ENCODE data around the gene ARID5B. TPM values are rescaled to one million over a fixed set of nuclear protein-coding genes. Genes with fewer than 3 reads are reported as not detected.
A peak's percentile ranks its signal among the peaks of the same experiment; 100 is the strongest.

Gene ARID5B
- total and polyA plus RNA-seq, 2 of the 4 experiments (the other 2 are of a cell fraction), result 41.0 to 125 TPM

DNA sequence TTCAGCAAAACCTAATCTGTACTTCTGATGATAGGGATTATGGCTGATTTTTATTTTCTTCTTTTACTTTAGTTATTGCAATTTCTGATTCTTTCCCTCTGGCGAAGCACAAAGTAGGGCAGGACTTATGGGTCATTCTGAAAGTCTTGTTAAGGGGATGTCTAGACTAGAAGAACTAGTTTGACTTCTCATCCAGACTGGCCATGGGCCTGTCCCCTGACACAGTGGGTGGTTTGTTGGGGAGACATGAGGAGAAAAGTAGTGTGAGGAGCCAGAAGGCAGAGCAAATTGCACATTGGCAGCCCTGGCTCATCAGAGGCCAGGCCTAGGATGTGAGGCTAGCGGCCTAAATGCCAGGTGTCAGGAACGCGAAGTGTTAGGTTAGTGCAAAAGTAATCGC is 214.3 kb downstream of the ARID5B start:
- Histone ChIP-seq H3K36me3 (ENCODE audit: control insufficient read depth, insufficient read depth, low read length) (no peaks in the 10 kb centered on the region), H4K91ac (ENCODE audit: insufficient read depth, low read depth, low read length) (peak overlapping the region; percentile 4; the same call in 1 of the 2 replicates), H3K79me1 (ENCODE audit: low read depth in 1 of 2, low read length in 2 of 2) (no peaks in the 10 kb centered on the region), H2AFZ (replicated peaks; ENCODE audit: low read length, poor library complexity) (peak overlapping the region; percentile 73), H3K4me3 (ENCODE audit: insufficient read depth, low read depth, low read length) (no peak overlapping the region), H2AK9ac (replicated peaks; ENCODE audit: low read depth, low read length, poor library complexity) (no peak overlapping the region), H2BK5ac (ENCODE audit: low read depth, low read length, poor library complexity, severe bottlenecking) (no peak overlapping the region), H3K14ac (replicated peaks; ENCODE audit: low read depth, low read length) (no peak overlapping the region), H3K23ac (ENCODE audit: low read depth, low read length) (no peak overlapping the region), H3K27me3 (ENCODE audit: control insufficient read depth, insufficient read depth, low read length) (no peaks in the 10 kb centered on the region), H3K56ac (ENCODE audit: extremely low read depth, insufficient read depth, low read length) (no peak overlapping the region), H3K4ac (ENCODE audit: low read depth, low read length) (no peak overlapping the region), H2BK120ac (ENCODE audit: low read depth, low read length) (no peak overlapping the region), H2BK20ac (ENCODE audit: low read depth, low read length) (no peak overlapping the region), H3K4me1 (ENCODE audit: control insufficient read depth, insufficient read depth, low read length) (peaks cover 1% of the 10 kb centered on the region; the same call in 1 of the 2 replicates), H4K20me1 (ENCODE audit: insufficient read depth, low read length) (no peaks in the 10 kb centered on the region), H3K4me2 (ENCODE audit: low read depth, low read length) (no peak overlapping the region), H3K9me1 (ENCODE audit: insufficient read depth, low read length) (no peaks in the 10 kb centered on the region), H4K8ac (ENCODE audit: low read depth in 2 of 2, low read length in 2 of 2) (no peak overlapping the region; a peak in 1 of 4 replicates), H4K5ac (ENCODE audit: low read depth, low read length) (no peak overlapping the region), H3K9me3 (ENCODE audit: control insufficient read depth, insufficient read depth, low read length) (no peaks in the 10 kb centered on the region), H2BK15ac (ENCODE audit: low read depth, low read length) (peak overlapping the region; percentile 3; the same call in 1 of the 3 replicates), H3K27ac (ENCODE audit: insufficient read depth, low read length) (no peak overlapping the region), H2AK5ac (ENCODE audit: low read depth, low read length) (no peak overlapping the region), H3K9ac (ENCODE audit: low read depth, low read length) (no peak overlapping the region), H3K18ac (ENCODE audit: low read depth, low read length) (no peak overlapping the region)
- in situ Hi-C loops (cut with MboI; ENCODE audit: low sequenced_read_pairs) (no loop called here), intact Hi-C loops (cut with micrococcal nuclease) (no loop called here), dilution Hi-C loops (cut with HindIII; ENCODE audit: low sequenced_read_pairs, unreplicated experiment) (no loop called here)
- BruUV-seq (replicated peaks), result no TSS peak
- no CpG with 5 or more reads among the region's 5 CpGs for WGBS, 2 experiments (ENCODE audit: extremely low coverage in 2 of 2, insufficient read length in 1 of 2)
- no peak for ATAC-seq (ENCODE audit: low read depth)
- CTCF ChIA-PET, result no interaction called here
- TF ChIP-seq MXI1 (IDR thresholded peaks at IDR 0.05; ENCODE audit: borderline replicate concordance, low read depth, low read length) (no peak), RAD21 (IDR thresholded peaks at IDR 0.05; ENCODE audit: low read length) (no peak), SMC3 (IDR thresholded peaks at IDR 0.05; ENCODE audit: low read depth, low read length) (no peak), POLR2A (IDR thresholded peaks at IDR 0.05; ENCODE audit: low read depth, low read length) (no peak), BHLHE40 (IDR thresholded peaks at IDR 0.05; ENCODE audit: low read depth, low read length) (no peak)
- no peak for DNase-seq
- POLR2A ChIA-PET (ENCODE audit: unreplicated experiment), result no interaction called here
